Measurements from ENCODE around the gene MRTFA.

GRCh38 chr22:40462195-40462984 lies 174.1 kb downstream of the MRTFA start:
- TF ChIP-seq POLR2A (IDR thresholded peaks at IDR 0.05): no peak
- no peak for TF ChIP-seq CTCF (IDR thresholded peaks at IDR 0.05 in 8 of 11, conservative IDR thresholded peaks at IDR 0.05 in 3 of 11)
